Urinary bladder (tissue), 4 donors: ENCODE results near the gene SPTBN5. TPM values are rescaled to one million over a fixed set of nuclear protein-coding genes. Genes with fewer than 3 reads are reported as not detected.
A peak's percentile ranks its signal among the peaks of the same experiment; 100 is the strongest.

Source experiments
- DNase-seq: peaks from one replicate; pipeline ENCODE4 v3.0.0-alpha.2; 2015; ENCODE audit errors: extremely low spot score
- H3K27ac ChIP-seq: one replicate; pipeline ENCODE4 v1.5.1; 2013; ENCODE audit warnings: low read depth, mild to moderate bottlenecking, moderate library complexity
- H3K36me3 ChIP-seq: one replicate; pipeline ENCODE4 v1.6.1; 2013; ENCODE audit warnings: mild to moderate bottlenecking, moderate library complexity; ENCODE audit not compliant: insufficient read depth
- H3K4me1 ChIP-seq: one replicate; pipeline ENCODE4 v1.6.1; 2013; ENCODE audit warnings: mild to moderate bottlenecking, moderate library complexity; ENCODE audit not compliant: insufficient read depth
- H3K4me3 ChIP-seq: one replicate; pipeline ENCODE4 v1.5.1; 2013; ENCODE audit warnings: low read depth, low read length
- WGBS: extraction: QIAGEN DNeasy Blood & Tissue Kit; methylation state at CpG from one replicate; pipeline ENCODE4 v1.1.7; 2013; 5-methylcytosine and 5-hydroxymethylcytosine counted together
- polyA plus RNA-seq: library from polyadenylated mRNA; stranded (reverse); fragments of 200-250 nt; gene quantifications from one replicate; pipeline ENCODE4 v1.2.3, GENCODE V29; 2013
- total RNA-seq: library from RNA; depleted of rRNA; stranded (reverse); fragments of >200 nt; gene quantifications from one replicate; pipeline ENCODE4 v1.2.3, GENCODE V29; 2014
- donor health status: healthy with polysubstance abuse.
- donor health status: healthy.

The SPTBN5 gene
- total and polyA plus RNA-seq, 2 donors, result 1.7 to 2.0 TPM

DNA sequence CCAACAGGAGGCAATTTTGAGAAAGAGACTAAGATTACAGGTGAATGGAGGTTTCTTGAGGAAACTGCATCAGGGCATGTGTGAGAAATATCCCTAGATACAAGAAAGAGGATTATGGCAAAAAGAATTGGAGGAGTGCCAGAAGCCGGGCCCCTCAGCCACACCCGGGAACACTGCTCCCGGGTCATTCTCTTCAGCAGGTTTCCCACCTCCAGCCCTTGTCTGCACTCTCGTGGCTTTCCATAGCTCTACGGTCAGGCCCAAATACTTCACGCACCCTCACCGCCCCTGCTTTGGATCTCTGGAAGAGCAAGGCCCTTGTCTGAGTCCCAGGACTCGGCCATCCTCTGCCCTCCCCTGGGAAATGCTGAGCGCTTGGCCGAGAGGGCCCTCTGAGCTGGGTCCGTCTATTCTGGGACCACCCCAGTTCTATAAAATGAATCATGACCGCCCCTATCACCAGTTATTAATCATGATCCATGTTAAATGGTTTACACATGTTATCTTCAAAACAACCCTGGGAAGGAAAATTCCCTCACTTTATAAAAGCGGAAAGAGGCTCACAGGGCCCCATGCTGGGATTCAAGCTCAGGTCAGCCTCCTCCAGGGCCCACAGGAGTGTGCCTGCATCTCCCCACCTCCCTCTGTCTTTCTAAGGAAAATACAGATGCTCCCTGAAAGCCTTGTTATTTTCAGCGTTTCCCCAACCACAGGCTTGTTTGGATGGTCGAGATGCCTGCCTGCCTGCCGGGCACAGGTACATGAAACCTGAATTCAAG is 38.8 kb upstream of the SPTBN5 start:
- Histone ChIP-seq H3K4me1 (peaks cover 3% of the 10 kb centered on the region), H3K4me3 (no peak overlapping the region), H3K27ac (no peak overlapping the region), H3K36me3 (no peaks in the 10 kb centered on the region)
- WGBS, result 68% methylated on average over 16 of the region's 16 CpGs
- DNase-seq, result no peak

GRCh38 chr15:41932101-41932500 is 38.2 kb upstream of the SPTBN5 start:
- no peak overlapping the region for H3K27ac ChIP-seq
- H3K4me3 ChIP-seq, result no peak overlapping the region
- no peaks in the 10 kb centered on the region for H3K36me3 ChIP-seq
- no peak for DNase-seq
- 92% methylated on average over 9 of the region's 9 CpGs for WGBS
- H3K4me1 ChIP-seq, result peaks cover 3% of the 10 kb centered on the region

GRCh38 chr15:41930867-41931222 is 37.0 kb upstream of the SPTBN5 start:
- Histone ChIP-seq H3K4me1 (peaks cover 3% of the 10 kb centered on the region), H3K27ac (no peak overlapping the region), H3K36me3 (no peaks in the 10 kb centered on the region), H3K4me3 (no peak overlapping the region)
- no peak for DNase-seq
- WGBS, result 82% methylated on average over 2 of the region's 2 CpGs

- Histone ChIP-seq H3K27ac (no peak overlapping the region), H3K36me3 (no peaks in the 10 kb centered on the region), H3K4me1 (peaks cover 3% of the 10 kb centered on the region), H3K4me3 (no peak overlapping the region)
- WGBS, result 45% methylated on average over 8 of the region's 8 CpGs
- DNase-seq, result no peak
Measured at GRCh38 chr15:41930221-41930866, 36.5 kb upstream of the SPTBN5 start.

DNA sequence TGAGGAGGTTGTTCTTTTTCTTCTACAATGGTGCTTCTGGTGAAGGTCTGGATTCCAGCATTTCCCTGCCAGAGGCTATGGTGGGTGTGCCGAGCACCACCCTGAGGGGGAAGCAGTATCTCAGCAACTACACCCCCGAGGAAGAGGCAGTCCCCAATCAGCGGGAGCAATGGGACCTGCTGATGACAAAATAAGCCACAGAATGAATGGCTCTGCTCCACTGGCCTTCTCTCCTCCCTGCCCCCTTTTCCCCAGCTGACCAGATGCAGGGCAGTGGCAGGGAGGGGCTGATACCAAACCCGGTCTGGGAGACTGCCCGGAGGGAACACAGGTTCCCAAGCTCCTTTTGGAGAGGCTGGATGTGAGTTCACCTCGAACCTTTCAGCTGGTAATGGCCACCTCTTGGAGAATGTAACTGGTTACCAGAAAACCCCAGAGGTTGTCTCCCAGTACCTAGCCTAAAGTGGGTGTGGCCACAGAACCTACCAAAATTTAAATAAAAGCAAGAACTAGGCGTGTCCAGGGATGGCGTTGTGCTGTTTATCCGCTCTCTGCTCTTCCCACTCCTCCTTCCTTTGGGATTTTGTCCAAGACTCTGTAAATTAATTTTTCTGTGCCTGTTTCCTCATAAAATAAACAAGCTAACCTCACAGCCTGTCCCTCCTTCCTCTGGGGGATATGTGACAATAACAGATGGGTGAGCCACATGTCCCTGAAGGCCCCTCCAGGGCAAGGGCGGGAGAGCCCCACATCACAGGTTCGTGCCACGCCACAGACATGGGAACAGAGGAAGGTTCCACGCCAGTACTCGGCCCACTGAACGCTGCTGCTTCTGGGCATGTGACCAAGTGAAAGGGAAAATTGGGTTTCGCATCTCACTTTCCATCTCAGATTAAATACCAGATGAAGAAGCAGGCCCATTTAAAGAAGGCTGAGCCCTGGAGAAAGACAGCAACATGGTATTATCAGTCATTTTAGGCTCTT is 35.1 kb upstream of the SPTBN5 start:
- DNase-seq, result no peak
- peak overlapping the region; percentile 30 for H3K27ac ChIP-seq
- H3K4me1 ChIP-seq, result peaks cover 3% of the 10 kb centered on the region
- H3K36me3 ChIP-seq, result no peaks in the 10 kb centered on the region
- 46% methylated on average over 16 of the region's 16 CpGs for WGBS
- H3K4me3 ChIP-seq, result no peak overlapping the region

DNA sequence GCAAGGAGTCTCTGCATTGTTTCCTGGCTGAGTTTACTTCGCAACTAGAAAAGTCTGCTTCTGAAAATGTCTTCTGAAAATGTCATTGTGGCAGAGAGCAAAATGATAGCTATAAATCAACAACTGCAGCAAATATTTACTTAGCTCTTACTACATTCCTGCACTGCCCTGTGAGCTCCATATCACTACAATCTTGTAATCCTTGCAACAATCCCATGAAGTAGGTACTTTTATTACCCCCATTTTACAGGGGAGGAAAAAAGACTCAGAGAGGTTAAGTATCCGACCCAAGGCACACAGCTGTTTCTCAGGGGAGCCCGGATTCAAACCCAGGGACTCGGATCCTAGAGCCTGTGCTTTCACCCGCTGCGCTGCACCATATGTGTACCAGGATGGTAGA is 34.2 kb upstream of the SPTBN5 start:
- no peak overlapping the region for H3K27ac ChIP-seq
- H3K4me1 ChIP-seq, result peaks cover 3% of the 10 kb centered on the region
- no peak overlapping the region for H3K4me3 ChIP-seq
- no peaks in the 10 kb centered on the region for H3K36me3 ChIP-seq
- 82% methylated on average over 6 of the region's 6 CpGs for WGBS
- DNase-seq, result no peak

- H3K4me1 ChIP-seq, result peaks cover 3% of the 10 kb centered on the region
- 92% methylated on average over 3 of the region's 3 CpGs for WGBS
- no peak overlapping the region for H3K27ac ChIP-seq
- no peaks in the 10 kb centered on the region for H3K36me3 ChIP-seq
- H3K4me3 ChIP-seq, result no peak overlapping the region
- no peak for DNase-seq
Measured at GRCh38 chr15:41927536-41927935, 33.7 kb upstream of the SPTBN5 start.

DNA sequence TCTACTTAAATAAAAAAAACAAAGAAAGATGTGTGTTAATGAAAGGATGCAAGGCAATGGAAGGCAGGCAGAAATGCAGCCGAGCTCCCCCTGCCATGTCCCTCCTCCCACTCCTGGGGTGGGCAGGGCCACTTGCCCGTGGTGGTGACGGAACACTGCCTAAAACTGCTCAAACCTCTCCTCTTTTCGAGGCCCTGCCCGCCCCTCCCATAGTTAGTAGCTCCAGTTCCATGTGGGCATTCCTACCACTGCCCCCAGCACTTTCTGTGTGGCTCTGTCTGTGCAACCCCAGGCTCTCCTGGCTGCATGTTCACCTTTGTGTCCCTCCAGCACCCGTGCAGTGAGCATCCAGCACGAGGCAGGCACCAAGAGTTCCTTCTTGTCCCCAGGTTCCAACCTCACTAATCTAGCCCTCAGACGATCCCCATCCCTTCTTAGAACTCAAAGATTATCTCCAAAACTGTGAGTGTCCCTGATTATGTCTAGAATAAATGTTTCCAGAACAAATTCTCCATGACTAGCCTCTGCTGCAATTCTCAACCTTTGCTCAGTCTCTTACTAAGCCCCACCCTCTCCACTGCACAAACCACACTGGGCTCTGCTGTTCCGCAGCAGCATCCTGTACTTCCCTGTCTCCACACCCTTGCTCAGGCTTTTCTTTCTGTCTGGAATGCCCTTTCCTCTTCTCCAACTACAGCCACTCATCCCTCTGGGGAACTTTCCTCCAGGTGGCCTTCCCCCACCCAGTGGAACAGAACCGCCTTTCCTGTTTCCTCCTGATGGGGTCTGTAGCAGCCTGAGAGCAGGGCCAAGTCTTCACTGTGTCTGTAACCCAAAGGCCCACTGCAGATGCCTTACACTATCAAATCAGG is 32.6 kb upstream of the SPTBN5 start:
- H3K27ac ChIP-seq, result peak overlapping the region; percentile 80
- 67% methylated on average over 10 of the region's 10 CpGs for WGBS
- no peak for DNase-seq
- no peak overlapping the region for H3K4me3 ChIP-seq
- H3K36me3 ChIP-seq, result no peaks in the 10 kb centered on the region
- H3K4me1 ChIP-seq, result peaks cover 3% of the 10 kb centered on the region

DNA sequence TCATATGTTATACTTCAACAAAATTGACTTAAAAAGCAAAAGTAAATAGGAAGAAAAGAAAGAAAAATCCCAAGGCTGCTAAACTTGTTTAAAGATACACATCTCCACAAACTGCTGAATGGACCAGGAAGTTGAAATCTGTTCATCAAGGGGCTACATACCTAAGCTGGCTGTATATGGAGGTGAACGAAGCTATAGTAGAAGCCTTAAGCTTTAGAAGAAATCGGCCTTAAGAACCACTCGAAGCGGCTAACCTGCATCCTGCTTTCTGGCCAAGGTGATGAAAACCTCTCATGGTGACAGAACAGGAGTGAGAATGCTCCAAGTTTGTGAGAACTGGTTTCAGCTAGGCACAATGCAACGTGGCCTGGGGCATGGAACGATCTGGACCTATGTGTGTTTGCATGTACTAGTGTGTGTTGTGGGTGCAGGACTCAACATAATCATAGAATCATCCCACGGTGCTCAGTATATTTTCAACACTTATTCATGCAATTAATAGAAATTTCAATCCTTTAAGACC is 31.3 kb upstream of the SPTBN5 start:
- Histone ChIP-seq H3K4me1 (peaks cover 3% of the 10 kb centered on the region), H3K36me3 (no peaks in the 10 kb centered on the region), H3K4me3 (no peak overlapping the region), H3K27ac (no peak overlapping the region)
- DNase-seq, result no peak
- WGBS, result 81% methylated on average over 7 of the region's 7 CpGs

DNA sequence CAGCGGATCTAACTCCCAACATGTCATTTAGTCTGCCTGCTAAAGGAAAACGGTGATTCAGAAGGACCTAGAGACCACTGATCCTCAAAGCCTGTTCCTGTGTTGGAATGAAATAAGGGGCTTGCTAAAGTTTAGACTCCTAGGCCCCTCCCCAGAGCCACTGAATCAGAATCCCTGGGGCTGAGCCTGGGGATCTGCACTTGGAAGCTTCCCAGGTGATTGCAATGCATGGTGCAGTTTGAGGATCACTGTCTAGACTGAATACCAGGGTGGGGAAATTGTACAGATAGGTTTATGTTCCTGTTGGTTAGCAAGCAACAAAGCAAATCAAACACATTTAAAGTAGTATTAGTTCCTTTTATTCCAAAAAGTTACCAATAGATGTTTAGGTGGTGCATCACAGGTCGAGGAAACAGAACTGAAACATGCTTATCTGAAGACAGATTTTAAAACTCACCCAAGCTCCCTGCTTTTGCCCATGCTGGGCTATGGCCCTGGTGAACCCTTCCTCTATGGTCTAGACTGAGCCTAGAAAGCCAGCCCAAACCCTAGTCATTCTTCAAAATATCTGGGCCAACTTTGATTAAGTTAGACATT is 29.6 kb upstream of the SPTBN5 start:
- Histone ChIP-seq H3K4me1 (peaks cover under 1% of the 10 kb centered on the region), H3K36me3 (no peaks in the 10 kb centered on the region), H3K4me3 (no peak overlapping the region), H3K27ac (no peak overlapping the region)
- 87% methylated on average over 3 of the region's 3 CpGs for WGBS
- no peak for DNase-seq

GRCh38 chr15:41922353-41922752 is 28.5 kb upstream of the SPTBN5 start:
- H3K4me1 ChIP-seq, result no peaks in the 10 kb centered on the region

GRCh38 chr15:41921639-41922038 is 27.8 kb upstream of the SPTBN5 start:
- no peaks in the 10 kb centered on the region for H3K4me1 ChIP-seq
- WGBS, result 81% methylated on average over 5 of the region's 5 CpGs
- DNase-seq, result no peak

More at GRCh38 chr15:41922353-41922752, 28.5 kb upstream of the SPTBN5 start:
- no peak overlapping the region for H3K4me3 ChIP-seq
- H3K36me3 ChIP-seq, result no peaks in the 10 kb centered on the region
- peak overlapping the region; percentile 48 for H3K27ac ChIP-seq
- no peak for DNase-seq
- WGBS, result 82% methylated on average over 9 of the region's 9 CpGs

More at GRCh38 chr15:41921639-41922038, 27.8 kb upstream of the SPTBN5 start:
- Histone ChIP-seq H3K27ac (peak overlapping the region; percentile 65), H3K36me3 (no peaks in the 10 kb centered on the region), H3K4me3 (no peak overlapping the region)
